ENCODE measurements around the gene IFTAP. TPM values are rescaled to one million over a fixed set of nuclear protein-coding genes. Genes with fewer than 3 reads are reported as not detected.
"Not testable (repeated sequence)": the region's sequence is repeated elsewhere in the genome, so short reads cannot be mapped to it uniquely, and the experiment has no call there.

Gene IFTAP, protein sequence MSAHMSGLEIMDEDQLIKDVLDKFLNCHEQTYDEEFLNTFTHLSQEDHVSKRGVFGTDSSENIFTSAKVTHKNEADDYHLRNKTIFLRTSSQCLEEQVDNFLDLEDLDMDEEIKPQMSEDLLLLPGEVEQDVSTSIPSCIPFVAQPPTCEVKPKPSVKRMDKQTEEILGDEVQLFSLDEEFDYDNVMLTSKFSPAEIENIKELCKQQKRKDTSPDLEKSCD
- total RNA-seq, result 10 to 100 TPM; 22.1 to 35.3 (median 29.5) TPM

DNA sequence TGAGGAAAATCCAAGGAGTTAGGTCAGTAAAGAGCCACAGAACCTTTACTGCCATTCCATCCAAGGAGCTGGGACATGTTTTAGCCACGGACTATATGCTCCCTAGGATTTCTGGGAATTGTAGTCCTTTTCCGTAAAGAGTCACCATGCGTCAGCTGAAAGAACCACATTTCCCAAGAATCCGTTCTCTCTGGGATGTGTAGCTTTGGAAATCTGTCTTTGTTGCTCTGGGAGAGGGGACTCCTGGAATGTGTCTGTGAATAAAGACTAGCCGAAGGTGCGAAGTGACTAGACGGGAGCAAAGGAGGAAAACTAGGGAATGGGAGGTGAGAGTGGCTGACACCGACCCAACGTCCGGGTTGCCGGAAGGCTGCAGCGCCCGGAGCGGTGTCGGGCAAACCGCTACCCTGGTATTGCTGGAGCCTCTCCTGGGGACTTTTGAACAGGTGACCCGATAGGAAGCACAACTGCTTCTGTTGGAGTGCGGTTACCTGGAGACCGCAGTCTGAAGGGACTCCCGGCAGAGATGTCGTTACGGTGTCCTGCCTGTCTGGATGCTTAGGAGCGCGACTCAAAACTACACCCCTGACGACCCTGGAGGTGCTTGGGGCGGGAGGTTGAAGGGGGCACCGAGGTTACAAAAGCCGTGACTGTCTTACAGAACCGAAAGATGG lies at the start of gene IFTAP:
Gene IFTAP, plus strand, starts transcription at position 187 of the 674 bp plus-strand sequence. CDS start 15,602 bp downstream, outside the sequence.
- DNase-seq (peak; percentile 49 to 56), ATAC-seq (peak; percentile 100)
- TF ChIP-seq, protein P1, sequence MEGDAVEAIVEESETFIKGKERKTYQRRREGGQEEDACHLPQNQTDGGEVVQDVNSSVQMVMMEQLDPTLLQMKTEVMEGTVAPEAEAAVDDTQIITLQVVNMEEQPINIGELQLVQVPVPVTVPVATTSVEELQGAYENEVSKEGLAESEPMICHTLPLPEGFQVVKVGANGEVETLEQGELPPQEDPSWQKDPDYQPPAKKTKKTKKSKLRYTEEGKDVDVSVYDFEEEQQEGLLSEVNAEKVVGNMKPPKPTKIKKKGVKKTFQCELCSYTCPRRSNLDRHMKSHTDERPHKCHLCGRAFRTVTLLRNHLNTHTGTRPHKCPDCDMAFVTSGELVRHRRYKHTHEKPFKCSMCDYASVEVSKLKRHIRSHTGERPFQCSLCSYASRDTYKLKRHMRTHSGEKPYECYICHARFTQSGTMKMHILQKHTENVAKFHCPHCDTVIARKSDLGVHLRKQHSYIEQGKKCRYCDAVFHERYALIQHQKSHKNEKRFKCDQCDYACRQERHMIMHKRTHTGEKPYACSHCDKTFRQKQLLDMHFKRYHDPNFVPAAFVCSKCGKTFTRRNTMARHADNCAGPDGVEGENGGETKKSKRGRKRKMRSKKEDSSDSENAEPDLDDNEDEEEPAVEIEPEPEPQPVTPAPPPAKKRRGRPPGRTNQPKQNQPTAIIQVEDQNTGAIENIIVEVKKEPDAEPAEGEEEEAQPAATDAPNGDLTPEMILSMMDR (IDR thresholded peaks at IDR 0.05 in 4 of 5, conservative IDR thresholded peaks at IDR 0.05 in 1 of 5), result no peak
- TF ChIP-seq POLR2A (IDR thresholded peaks at IDR 0.05), result no peak
- no peaks in the 10 kb centered on the region for H3K9me3 ChIP-seq
- peaks cover 0 to 8% (median 5%) of the 10 kb centered on the region in 3 donors for H3K27me3 ChIP-seq
- H3K27ac ChIP-seq, result peak within 1 kb of the TSS; percentile 75 to 81 (median 78)
- intact Hi-C loops (cut with DNase I; ENCODE audit: low total_unique reads) (loop anchor here (2.0 kb wide), 1 partner anchor 84 kb away; the partner anchor contains the start of gene TRAF6), in situ Hi-C loops (cut with MboI; ENCODE audit: low sequenced_read_pairs in 4 of 4) (no loop called here)
- H3K4me1 ChIP-seq, result peaks cover 13% of the 10 kb centered on the region in 2 donors
- H3K4me3 ChIP-seq, result peak within 1 kb of the TSS; percentile 66 to 83 (median 81)
- no peaks in the 10 kb centered on the region for H3K36me3 ChIP-seq

DNA sequence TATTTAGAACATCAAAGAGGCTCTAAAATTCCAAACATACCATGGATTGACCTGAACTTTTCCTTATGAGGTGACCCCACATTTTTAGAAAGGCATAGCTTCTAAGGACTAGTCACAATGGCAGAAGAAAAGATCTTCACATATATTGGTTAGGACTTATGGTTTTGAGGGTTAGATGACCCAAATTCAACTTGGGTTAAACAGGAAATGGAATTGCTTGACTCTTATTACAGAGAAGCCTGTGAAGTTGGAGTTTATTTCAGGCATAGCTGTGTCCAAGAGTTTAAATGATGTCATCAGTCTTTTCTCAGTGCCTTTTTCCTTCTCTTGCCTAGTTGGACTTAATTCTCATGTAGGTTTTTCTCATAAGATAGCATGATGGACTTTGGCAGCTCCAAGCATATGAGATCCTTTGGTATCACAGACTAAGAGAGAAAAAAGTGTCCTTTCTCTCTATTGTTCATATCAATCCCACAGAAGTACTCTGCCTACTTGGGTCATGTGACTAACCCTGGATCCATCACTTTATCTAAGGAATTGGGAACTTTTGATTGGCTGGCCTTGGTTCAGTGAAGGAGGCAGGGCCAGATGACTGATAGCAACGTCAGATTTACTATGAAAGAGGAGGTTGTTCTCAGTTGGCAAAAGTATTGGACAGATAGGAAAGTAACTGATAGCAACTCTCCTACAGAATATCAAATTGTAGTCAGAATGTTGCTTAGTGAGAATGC lies 43.8 kb upstream of the IFTAP start:
- Histone ChIP-seq H3K9me3 (no peaks in the 10 kb centered on the region), H3K4me1 (no peaks in the 10 kb centered on the region), H3K36me3 (no peaks in the 10 kb centered on the region), H3K4me3 (no peak overlapping the region), H3K27ac (no peak overlapping the region), H3K27me3 (no peaks in the 10 kb centered on the region)
- in situ Hi-C loops (cut with MboI; ENCODE audit: low sequenced_read_pairs in 4 of 4) (no loop called here), intact Hi-C loops (cut with DNase I; ENCODE audit: low total_unique reads) (no loop called here)
- ATAC-seq (no peak), DNase-seq (no peak)
- no peak for TF ChIP-seq POLR2A (IDR thresholded peaks at IDR 0.05)
- TF ChIP-seq, protein P1 (IDR thresholded peaks at IDR 0.05 in 4 of 5, conservative IDR thresholded peaks at IDR 0.05 in 1 of 5), result no peak

DNA sequence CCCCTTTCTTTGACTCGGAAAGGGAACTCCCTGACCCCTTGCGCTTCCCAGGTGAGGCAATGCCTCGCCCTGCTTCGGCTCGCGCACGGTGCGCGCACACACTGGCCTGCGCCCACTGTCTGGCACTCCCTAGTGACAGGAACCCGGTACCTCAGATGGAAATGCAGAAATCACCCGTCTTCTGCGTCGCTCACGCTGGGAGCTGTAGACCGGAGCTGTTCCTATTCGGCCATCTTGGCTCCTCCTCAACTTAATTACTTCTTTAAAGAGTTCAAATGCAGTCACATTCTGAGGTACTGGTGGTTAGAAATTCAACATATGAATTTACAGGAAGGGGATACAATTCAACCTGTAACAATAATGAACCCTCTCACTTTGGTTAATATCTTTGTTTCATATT lies 36.9 kb upstream of the IFTAP start:
- H3K27ac ChIP-seq; H3K27me3 ChIP-seq; H3K4me3 ChIP-seq; intact Hi-C loops (cut with DNase I; ENCODE audit: low total_unique reads); H3K9me3 ChIP-seq; in situ Hi-C loops (cut with MboI; ENCODE audit: low sequenced_read_pairs in 4 of 4); ATAC-seq; H3K4me1 ChIP-seq; DNase-seq; H3K36me3 ChIP-seq: not testable (repeated sequence)

DNA sequence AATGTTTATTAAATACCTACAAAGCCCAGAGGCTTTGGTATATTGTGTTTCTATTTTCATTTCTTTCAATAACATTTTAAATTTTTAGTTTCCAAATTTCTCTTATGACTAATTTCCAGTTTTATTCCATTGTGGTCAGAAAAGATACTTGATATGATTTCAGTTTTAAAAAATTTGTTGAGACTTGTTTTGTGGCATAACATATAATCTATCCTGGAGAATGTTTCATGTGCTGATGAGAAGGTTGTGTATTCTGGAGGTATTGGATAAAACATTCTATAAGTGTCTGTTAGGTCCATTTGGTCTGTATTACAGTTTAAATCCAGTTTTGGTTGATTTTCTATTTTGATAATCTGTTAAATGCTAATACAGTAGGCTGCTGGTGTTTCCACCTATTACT lies 36.3 kb upstream of the IFTAP start:
- no peak overlapping the region for H3K27ac ChIP-seq
- in situ Hi-C loops (cut with MboI; ENCODE audit: low sequenced_read_pairs in 4 of 4), result no loop called here

More for the DNA sequence above, 36.3 kb upstream of the IFTAP start:
- H3K4me3 ChIP-seq, result no peak overlapping the region
- ATAC-seq (no peak), DNase-seq (no peak)
- intact Hi-C loops (cut with DNase I; ENCODE audit: low total_unique reads), result no loop called here
- no peaks in the 10 kb centered on the region for H3K36me3 ChIP-seq
- no peaks in the 10 kb centered on the region for H3K4me1 ChIP-seq
- no peaks in the 10 kb centered on the region for H3K27me3 ChIP-seq
- no peak for TF ChIP-seq POLR2A (IDR thresholded peaks at IDR 0.05)
- TF ChIP-seq, protein P1 (IDR thresholded peaks at IDR 0.05 in 4 of 5, conservative IDR thresholded peaks at IDR 0.05 in 1 of 5), result no peak
- no peaks in the 10 kb centered on the region for H3K9me3 ChIP-seq

All from gastrocnemius medialis (tissue), 4 donors.